Motor neuron (in vitro differentiated cells): Measurements from ENCODE around the gene RCC1. TPM values are rescaled to one million over a fixed set of nuclear protein-coding genes. Genes with fewer than 3 reads are reported as not detected.
"Not testable (repeated sequence)": the region's sequence is repeated elsewhere in the genome, so short reads cannot be mapped to it uniquely, and the experiment has no call there.

Source experiments
- ATAC-seq, 8 experiments: fragments of 200-7000 bp; cut with Tn5 transposase; replicated peaks in 6 of 8; 2 replicates each; pipeline ENCODE4 v1.8.0; 2021; ENCODE audit warnings: mild to moderate bottlenecking in 8 of 8, moderate library complexity in 8 of 8
- H3K27ac ChIP-seq, 2 donors: fragments of 250-450 bp; sonication (Bioruptor Pico); 2 replicates each; pipeline ENCODE4 v1.9.0; 2021; ENCODE audit warnings: antibody characterized with exemption in 2 of 2, mild to moderate bottlenecking in 2 of 2, moderate library complexity in 1 of 2
- H3K4me1 ChIP-seq, 2 donors: fragments of 250-450 bp; sonication (Bioruptor Pico); replicated peaks in 1 of 2; 2 replicates each; pipeline ENCODE4 v1.6.1; 2021; ENCODE audit warnings: antibody characterized with exemption in 2 of 2, mild to moderate bottlenecking in 2 of 2, moderate library complexity in 1 of 2
- H3K4me3 ChIP-seq, 5 donors: fragments of 250-450 bp; sonication (Bioruptor Pico); 2 replicates each; pipeline ENCODE4 v1.9.0; 2021; ENCODE audit warnings: antibody characterized with exemption in 5 of 5, mild to moderate bottlenecking in 5 of 5, moderate library complexity in 4 of 5
- WGBS, 10 experiments: fragments of 450-650 bp; shearing (Covaris generic); methylation state at CpG; one replicate each; pipeline ENCODE4 v1.0.0; 2022; 5-methylcytosine and 5-hydroxymethylcytosine counted together
- in situ Hi-C, 9 experiments: fragments of 400-800 bp; cut with MboI; loops; one replicate each; pipeline ENCODE4 v1.15.0; 2021; ENCODE audit warnings: low sequenced_read_pairs in 9 of 9, low pct_unique_long_range_greater_than_20kb in 2 of 9; ENCODE audit not compliant: unreplicated experiment in 9 of 9
- total RNA-seq, 8 experiments: library from RNA; unstranded; fragments of 300-600 nt; gene quantifications; 2 replicates each; pipeline versions ENCODE4 v1.2.3 to v1.2.4, GENCODE V29; 2022

Gene RCC1
- total RNA-seq = 10 to 100 TPM in 7 of 8 experiments, 1 to 10 TPM in 1; 8.4 to 76.8 (median 16.3) TPM

GRCh38 chr1:28505406-28506187, at the start of gene RCC1:
TSS of gene RCC1 (plus strand) at chr1:28506043. CDS start at chr1:28529867, 23,824 bp downstream.
- peak; percentile 59 to 98 (median 96) for ATAC-seq
- WGBS, 10 experiments = 1 to 19% (median 5%) methylated on average over 10 to 36 of the region's 41 CpGs; no CpG with 5 or more reads in 1 of the 10 experiments
- Histone ChIP-seq H3K4me1 (peaks cover 13 to 17% of the 10 kb centered on the region in 2 donors), H3K27ac (peak within 1 kb of the TSS; percentile 66 to 80), H3K4me3 (peak within 1 kb of the TSS; percentile 57 to 65 (median 62))
- in situ Hi-C loops = no loop called here

GRCh38 chr1:28456078-28456477, 49.8 kb upstream of the RCC1 start:
- WGBS, 10 experiments = 0 to 100% (median 81%) methylated on average over 1 to 5 of the region's 5 CpGs; no CpG with 5 or more reads in 1 of the 10 experiments
- ATAC-seq = peak in 2 of 8 experiments; percentile 65 to 76
- in situ Hi-C loops = no loop called here
- Histone ChIP-seq H3K4me3 (no peak overlapping the region), H3K4me1 (no peaks in the 10 kb centered on the region), H3K27ac (no peak overlapping the region)

- in situ Hi-C loops = no loop called here
Measured at GRCh38 chr1:28457678-28458077, 48.2 kb upstream of the RCC1 start.

GRCh38 chr1:28458237-28459228, 47.3 kb upstream of the RCC1 start:
- peak in 1 of 8 experiments; percentile 50 for ATAC-seq
- in situ Hi-C loops = no loop called here
- H3K4me3 ChIP-seq = no peak overlapping the region
- no peak overlapping the region for H3K27ac ChIP-seq
- H3K4me1 ChIP-seq = no peaks in the 10 kb centered on the region
- WGBS, 10 experiments = 81 to 100% (median 95%) methylated on average over 1 to 7 of the region's 7 CpGs

More at GRCh38 chr1:28457678-28458077, 48.2 kb upstream of the RCC1 start:
- WGBS, 10 experiments = 91 to 100% (median 100%) methylated on average over 1 of the region's 1 CpG; no CpG with 5 or more reads in 2 of the 10 experiments
- Histone ChIP-seq H3K4me1 (no peaks in the 10 kb centered on the region), H3K27ac (no peak overlapping the region), H3K4me3 (no peak overlapping the region)
- ATAC-seq = no peak

GRCh38 chr1:28466226-28466778, 39.5 kb upstream of the RCC1 start:
- H3K4me3 ChIP-seq = no peak overlapping the region
- H3K4me1 ChIP-seq = no peaks in the 10 kb centered on the region
- no peak overlapping the region for H3K27ac ChIP-seq
- 83 to 100% (median 96%) methylated on average over 1 to 3 of the region's 3 CpGs; no CpG with 5 or more reads in 4 of the 10 experiments for WGBS, 10 experiments
- no peak for ATAC-seq
- in situ Hi-C loops = no loop called here

- Histone ChIP-seq H3K27ac (no peak overlapping the region), H3K4me3 (no peak overlapping the region), H3K4me1 (no peaks in the 10 kb centered on the region)
- ATAC-seq = no peak
- 0 to 100% (median 50%) methylated on average over 1 to 2 of the region's 2 CpGs; no CpG with 5 or more reads in 1 of the 10 experiments for WGBS, 10 experiments
- in situ Hi-C loops = no loop called here
Measured at GRCh38 chr1:28470146-28470545, 35.7 kb upstream of the RCC1 start.

GRCh38 chr1:28479497-28479896, 26.3 kb upstream of the RCC1 start:
- H3K4me1 ChIP-seq, H3K4me3 ChIP-seq, H3K27ac ChIP-seq, in situ Hi-C loops, ATAC-seq: not testable (repeated sequence)
- 75 to 100% (median 94%) methylated on average over 2 to 12 of the region's 13 CpGs; no CpG with 5 or more reads in 3 of the 10 experiments for WGBS, 10 experiments

- WGBS, 10 experiments = 90 to 100% (median 97%) methylated on average over 1 to 5 of the region's 5 CpGs; no CpG with 5 or more reads in 2 of the 10 experiments
- no peak overlapping the region for H3K4me3 ChIP-seq
- H3K27ac ChIP-seq = no peak overlapping the region
- H3K4me1 ChIP-seq = no peaks in the 10 kb centered on the region
- ATAC-seq = no peak
- in situ Hi-C loops = no loop called here
Measured at GRCh38 chr1:28480308-28480707, 25.5 kb upstream of the RCC1 start.

GRCh38 chr1:28482138-28482537, 23.7 kb upstream of the RCC1 start:
- Histone ChIP-seq H3K27ac (no peak overlapping the region), H3K4me3 (no peak overlapping the region), H3K4me1 (no peaks in the 10 kb centered on the region)
- no peak for ATAC-seq
- WGBS, 10 experiments = 0 to 100% (median 88%) methylated on average over 1 to 3 of the region's 3 CpGs; no CpG with 5 or more reads in 1 of the 10 experiments
- in situ Hi-C loops = no loop called here

- H3K4me1 ChIP-seq = no peaks in the 10 kb centered on the region
- in situ Hi-C loops = no loop called here
- ATAC-seq = no peak
- no peak overlapping the region for H3K4me3 ChIP-seq
- 91 to 100% (median 100%) methylated on average over 2 of the region's 2 CpGs; no CpG with 5 or more reads in 5 of the 10 experiments for WGBS, 10 experiments
- H3K27ac ChIP-seq = no peak overlapping the region
Measured at GRCh38 chr1:28482702-28483101, 23.1 kb upstream of the RCC1 start.

- H3K4me1 ChIP-seq = no peaks in the 10 kb centered on the region
- in situ Hi-C loops = no loop called here
- no peak for ATAC-seq
- H3K27ac ChIP-seq = no peak overlapping the region
- WGBS, 10 experiments = 86 to 100% (median 100%) methylated on average over 1 of the region's 1 CpG; no CpG with 5 or more reads in 3 of the 10 experiments
- H3K4me3 ChIP-seq = no peak overlapping the region
Measured at GRCh38 chr1:28494737-28495136, 11.1 kb upstream of the RCC1 start.

- Histone ChIP-seq H3K4me1 (no peaks in the 10 kb centered on the region), H3K4me3 (no peak overlapping the region), H3K27ac (no peak overlapping the region)
- in situ Hi-C loops = no loop called here
- ATAC-seq = no peak
- 84 to 100% (median 92%) methylated on average over 1 to 4 of the region's 4 CpGs; no CpG with 5 or more reads in 3 of the 10 experiments for WGBS, 10 experiments
Measured at GRCh38 chr1:28499553-28499952, 6.3 kb upstream of the RCC1 start.
